HepG2 (cell line): ENCODE data around the gene OST4. TPM values are rescaled to one million over a fixed set of nuclear protein-coding genes. Genes with fewer than 3 reads are reported as not detected.

ENCODE experiments used
- ATF7-NPFF ChIP-seq: sonication (generic); formaldehyde crosslinking; IDR thresholded peaks from 2 replicates; pipeline ENCODE4 v1.8.1; 2023; ENCODE audit warnings: mild to moderate bottlenecking, low read depth, missing genetic modification reagents, moderate library complexity
- BATF2 ChIP-seq: sonication (generic); formaldehyde crosslinking; IDR thresholded peaks from 2 replicates; pipeline ENCODE4 v1.8.0; 2022; ENCODE audit warnings: mild to moderate bottlenecking, missing genetic modification reagents, moderate library complexity
- CSRNP2 ChIP-seq: sonication (generic); formaldehyde crosslinking; conservative IDR thresholded peaks from 2 replicates; pipeline ENCODE4 v1.8.0; 2022; ENCODE audit warnings: low read depth, missing genetic modification reagents
- JUNB ChIP-seq: sonication (generic); formaldehyde crosslinking; IDR thresholded peaks from 2 replicates; pipeline ENCODE4 v1.8.0; 2022; ENCODE audit warnings: missing genetic modification reagents, mild to moderate bottlenecking, borderline replicate concordance
- KAT7 ChIP-seq: IDR thresholded peaks from 2 replicates; pipeline ENCODE4 v1.6.1; 2018; ENCODE audit warnings: borderline replicate concordance, missing compliant biosample characterization
- NFAT5 ChIP-seq: sonication (generic); formaldehyde crosslinking; IDR thresholded peaks from 2 replicates; pipeline ENCODE4 v1.4.0; 2020; ENCODE audit warnings: missing genetic modification reagents
- NR2F1 ChIP-seq, 2 experiments: fragments of 450-650 bp in 1 of 2; formaldehyde crosslinking in 1 of 2; IDR thresholded peaks; 2 replicates each; pipeline versions ENCODE4 v1.5.0 to v1.6.1; 2016 to 2020; ENCODE audit warnings: mild to moderate bottlenecking in 1 of 2, missing compliant biosample characterization in 1 of 2, missing genetic modification reagents in 1 of 2, moderate library complexity in 1 of 2
- TGIF2 ChIP-seq: IDR thresholded peaks from 2 replicates; pipeline ENCODE4 v1.6.1; 2016; ENCODE audit warnings: control low read depth, missing compliant biosample characterization
- ZNF687 ChIP-seq: sonication (generic); formaldehyde crosslinking; IDR thresholded peaks from 2 replicates; pipeline ENCODE4 v1.5.1; 2020; ENCODE audit warnings: mild to moderate bottlenecking, missing genetic modification reagents, moderate library complexity
- ZNF703 ChIP-seq: sonication (generic); formaldehyde crosslinking; IDR thresholded peaks from 2 replicates; pipeline ENCODE4 v1.5.1; 2020; ENCODE audit warnings: missing genetic modification reagents, mild to moderate bottlenecking, moderate library complexity, borderline replicate concordance
- ZNF761 ChIP-seq: sonication (generic); formaldehyde crosslinking; conservative IDR thresholded peaks from 2 replicates; pipeline ENCODE4 v1.4.0; 2020; ENCODE audit warnings: mild to moderate bottlenecking, missing genetic modification reagents
- ZNF788 ChIP-seq: sonication (generic); formaldehyde crosslinking; IDR thresholded peaks from 2 replicates; pipeline ENCODE4 v1.5.0; 2020; ENCODE audit warnings: mild to moderate bottlenecking, missing genetic modification reagents, borderline replicate concordance
- ZSCAN25 ChIP-seq: sonication (generic); formaldehyde crosslinking; IDR thresholded peaks from 2 replicates; pipeline ENCODE4 v1.8.0; 2022; ENCODE audit warnings: mild to moderate bottlenecking, missing genetic modification reagents
- ZSCAN9 ChIP-seq: IDR thresholded peaks from 2 replicates; pipeline ENCODE4 v1.6.1; 2016; ENCODE audit warnings: borderline replicate concordance
- polyA plus RNA-seq, 8 experiments: library from polyadenylated mRNA; depleted of rRNA in 3 of 8; stranded (reverse) in 7 of 8; unstranded in 1 of 8; fragments of >200 nt; fragmentation: Illumina TruSeq in 4 of 8; extraction: Trizol in 4 of 8; gene quantifications; 2 replicates each; pipeline versions ENCODE4 v1.2.1 to v1.2.3, GENCODE V29; 2011 to 2016; ENCODE audit warnings: low read depth in 4 of 8, missing spikeins in 1 of 8, mixed read lengths in 1 of 8; ENCODE audit not compliant: insufficient read depth in 1 of 8
- total RNA-seq, 5 experiments: library from RNA; depleted of rRNA; stranded (reverse); fragments of >200 nt; fragmentation: Illumina TruSeq; extraction: Trizol; gene quantifications; 2 replicates each; pipeline ENCODE4 v1.2.3, GENCODE V29; 2016; ENCODE audit warnings: low read depth in 1 of 5

The OST4 gene
- total and polyA plus RNA-seq, 2 of the 13 experiments (the other 11 are each of a cell fraction or from before 2014, with no cell fraction given), result 498 to 584 TPM

GRCh38 chr2:27049422-27050280 is 21.8 kb downstream of the OST4 start (continued):
- peak; percentile 94; the same call in 1 of the 2 replicates for TF ChIP-seq ZNF703 (CRISPR knock-in tag)
- TF ChIP-seq ATF7-NPFF (CRISPR knock-in tag), result peak; percentile 74
- TF ChIP-seq JUNB, result no peak; the same call in 1 of the 2 replicates
- peak in 1 of 2 experiments; percentile 42; a peak in 1 of 4 replicates for TF ChIP-seq NR2F1 (CRISPR knock-in tag; IDR thresholded peaks at IDR 0.05)
- peak; percentile 98; the same call in 1 of the 2 replicates for TF ChIP-seq ZNF687 (CRISPR knock-in tag)
- TF ChIP-seq BATF2 (CRISPR knock-in tag), result peak; percentile 89; the same call in 1 of the 2 replicates
- TF ChIP-seq TGIF2 (CRISPR knock-in tag), result no peak
- TF ChIP-seq NFAT5, result peak; percentile 34; the same call in 1 of the 2 replicates
- 0 out of 2 replicates have a peak, but pooled peaks have one; percentile 9 for TF ChIP-seq CSRNP2 (CRISPR knock-in tag)
- TF ChIP-seq KAT7, result peak; percentile 92; the same call in 1 of the 2 replicates
- peak; percentile 14; the same call in 1 of the 2 replicates for TF ChIP-seq ZNF788 (CRISPR knock-in tag)
- TF ChIP-seq ZNF761 (CRISPR knock-in tag), result peak; percentile 66; the same call in 1 of the 2 replicates
- 0 out of 2 replicates have a peak, but pooled peaks have one; percentile 5 for TF ChIP-seq ZSCAN9 (CRISPR knock-in tag)
- peak; percentile 63 for TF ChIP-seq ZSCAN25
